IMR-90 (cell line): Measurements from ENCODE around the gene NPAS3. TPM values are rescaled to one million over a fixed set of nuclear protein-coding genes. Genes with fewer than 3 reads are reported as not detected.

ENCODE experiments used
- ATAC-seq: fragments of 200-7000 bp; cut with Tn5 transposase; 2 replicates; pipeline ENCODE4 v1.9.1; 2020; ENCODE audit warnings: low read depth, mild to moderate bottlenecking, moderate library complexity
- BruUV-seq: library from RNA; stranded (reverse); fragments of 400-500 nt; replicated peaks from 2 replicates; lab custom pipeline; 2021; lab: Mats Ljungman, UMichigan
- CTCF ChIA-PET: fragments of 300-600 bp; formaldehyde crosslinking; extraction: SDS; loops from one replicate; lab custom pipeline; 2021; ENCODE audit warnings: antibody characterized with exemption; lab: Yijun Ruan, JAX
- POLR2A ChIA-PET: fragments of 300-600 bp; sonication (Branson Sonifier 250); formaldehyde crosslinking; loops from one replicate; lab custom pipeline; 2022; ENCODE audit warnings: antibody characterized with exemption; ENCODE audit not compliant: unreplicated experiment; lab: Charles Lee
- DNase-seq: peaks from one replicate; pipeline ENCODE4 v3.0.0; 2013
- H2AFZ ChIP-seq: replicated peaks from 2 replicates; pipeline ENCODE3; 2013; ENCODE audit warnings: low read length, mild to moderate bottlenecking; ENCODE audit not compliant: poor library complexity
- H2AK5ac ChIP-seq: 2 replicates; pipeline ENCODE4 v1.6.1; 2013; ENCODE audit warnings: low read depth, low read length, inconsistent platforms
- H2AK9ac ChIP-seq: replicated peaks from 2 replicates; pipeline ENCODE3; 2013; ENCODE audit warnings: mild to moderate bottlenecking, low read depth, low read length, moderate library complexity; ENCODE audit not compliant: poor library complexity
- H2BK120ac ChIP-seq: 2 replicates; pipeline ENCODE4 v1.6.1; 2013; ENCODE audit warnings: low read depth, low read length, inconsistent platforms
- H2BK15ac ChIP-seq: 3 replicates; pipeline ENCODE4 v1.6.1; 2013; ENCODE audit warnings: low read depth, low read length, inconsistent platforms
- H2BK20ac ChIP-seq: 2 replicates; pipeline ENCODE4 v1.6.1; 2013; ENCODE audit warnings: low read depth, mild to moderate bottlenecking, inconsistent platforms, low read length, moderate library complexity
- H2BK5ac ChIP-seq: 2 replicates; pipeline ENCODE4 v1.6.1; 2013; ENCODE audit warnings: mild to moderate bottlenecking, low read depth, low read length, inconsistent platforms; ENCODE audit not compliant: poor library complexity, severe bottlenecking
- H3K14ac ChIP-seq: replicated peaks from 2 replicates; pipeline ENCODE4 v1.6.1; 2013; ENCODE audit warnings: low read depth, low read length, inconsistent platforms
- H3K18ac ChIP-seq: 2 replicates; pipeline ENCODE4 v1.6.1; 2013; ENCODE audit warnings: low read depth, low read length, control low read depth
- H3K23ac ChIP-seq: 2 replicates; pipeline ENCODE4 v1.6.1; 2013; ENCODE audit warnings: low read depth, low read length, inconsistent platforms
- H3K27ac ChIP-seq: 2 replicates; pipeline ENCODE4 v1.5.1; 2013; ENCODE audit warnings: mild to moderate bottlenecking, control low read depth, low read length; ENCODE audit not compliant: insufficient read depth
- H3K27me3 ChIP-seq: 2 replicates; pipeline ENCODE4 v1.6.1; 2013; ENCODE audit warnings: low read length; ENCODE audit not compliant: control insufficient read depth, insufficient read depth
- H3K36me3 ChIP-seq: 2 replicates; pipeline ENCODE4 v1.6.1; 2013; ENCODE audit warnings: low read length, mixed read lengths; ENCODE audit not compliant: control insufficient read depth, insufficient read depth
- H3K4ac ChIP-seq: 2 replicates; pipeline ENCODE4 v1.6.1; 2013; ENCODE audit warnings: low read depth, low read length, inconsistent platforms
- H3K4me1 ChIP-seq: 2 replicates; pipeline ENCODE4 v1.6.1; 2013; ENCODE audit warnings: low read length, mixed read lengths; ENCODE audit not compliant: control insufficient read depth, insufficient read depth
- H3K4me2 ChIP-seq: 2 replicates; pipeline ENCODE4 v1.6.1; 2013; ENCODE audit warnings: low read depth, mild to moderate bottlenecking, control low read depth, low read length, moderate library complexity
- H3K4me3 ChIP-seq: 2 replicates; pipeline ENCODE4 v1.5.1; 2013; ENCODE audit warnings: low read depth, mild to moderate bottlenecking, control low read depth, low read length, moderate library complexity; ENCODE audit not compliant: insufficient read depth
- H3K56ac ChIP-seq: 2 replicates; pipeline ENCODE4 v1.6.1; 2013; ENCODE audit warnings: low read length, inconsistent platforms; ENCODE audit not compliant: insufficient read depth; ENCODE audit errors: extremely low read depth
- H3K79me1 ChIP-seq, 2 experiments: 2 replicates each; pipeline ENCODE4 v1.6.1; 2013; ENCODE audit warnings: low read length in 2 of 2, inconsistent platforms in 1 of 2, low read depth in 1 of 2
- H3K9ac ChIP-seq: 2 replicates; pipeline ENCODE4 v1.6.1; 2013; ENCODE audit warnings: low read depth, low read length, control low read depth
- H3K9me1 ChIP-seq: 2 replicates; pipeline ENCODE4 v1.6.1; 2013; ENCODE audit warnings: low read length, inconsistent platforms; ENCODE audit not compliant: insufficient read depth
- H3K9me3 ChIP-seq: 2 replicates; pipeline ENCODE4 v1.6.1; 2013; ENCODE audit warnings: low read length; ENCODE audit not compliant: control insufficient read depth, insufficient read depth
- H4K20me1 ChIP-seq: 2 replicates; pipeline ENCODE4 v1.6.1; 2013; ENCODE audit warnings: low read length, inconsistent platforms; ENCODE audit not compliant: insufficient read depth
- H4K5ac ChIP-seq: 2 replicates; pipeline ENCODE4 v1.6.1; 2013; ENCODE audit warnings: mild to moderate bottlenecking, low read depth, low read length, control low read depth
- H4K8ac ChIP-seq, 2 experiments: 2 replicates each; pipeline ENCODE4 v1.6.1; 2013; ENCODE audit warnings: low read depth in 2 of 2, low read length in 2 of 2, control low read depth in 1 of 2, inconsistent platforms in 1 of 2
- H4K91ac ChIP-seq: 2 replicates; pipeline ENCODE4 v1.6.1; 2013; ENCODE audit warnings: low read depth, low read length, inconsistent platforms; ENCODE audit not compliant: insufficient read depth
- CHD1 ChIP-seq: IDR thresholded peaks from 2 replicates; pipeline ENCODE4 v1.6.1; 2012; ENCODE audit warnings: low read depth, low read length, improper control_type of control experiment
- CTCF ChIP-seq: conservative IDR thresholded peaks from 2 replicates; pipeline ENCODE4 v1.5.1; 2012; ENCODE audit warnings: mild to moderate bottlenecking, low read depth, low read length, improper control_type of control experiment
- FOS ChIP-seq: fragments of 150-350 bp; IDR thresholded peaks from 2 replicates; pipeline ENCODE4 v1.6.1; 2016; ENCODE audit warnings: low read depth, low read length
- RCOR1 ChIP-seq: IDR thresholded peaks from 2 replicates; pipeline ENCODE4 v1.6.1; 2012; ENCODE audit warnings: mild to moderate bottlenecking, low read length, improper control_type of control experiment; ENCODE audit not compliant: insufficient replicate concordance
- RFX5 ChIP-seq: IDR thresholded peaks from 2 replicates; pipeline ENCODE4 v1.8.0; 2012; ENCODE audit warnings: low read depth, mild to moderate bottlenecking, low read length, moderate library complexity
- USF2 ChIP-seq: fragments of 150-350 bp; IDR thresholded peaks from 2 replicates; pipeline ENCODE4 v1.6.1; 2017; ENCODE audit warnings: mild to moderate bottlenecking, antibody characterized with exemption, low read length, low read depth
- WGBS, 2 experiments: methylation state at CpG; one replicate each; pipeline versions ENCODE4 v1.1.5 to v1.1.7; 2013; ENCODE audit warnings: missing lambda C conversion rate in 2 of 2; ENCODE audit not compliant: insufficient read length in 1 of 2; ENCODE audit errors: extremely low coverage in 2 of 2; 5-methylcytosine and 5-hydroxymethylcytosine counted together
- dilution Hi-C: fragments of 300-500 bp; cut with HindIII; formaldehyde crosslinking; loops from one replicate; pipeline ENCODE4 v1.14.3; 2018; ENCODE audit warnings: low sequenced_read_pairs; ENCODE audit not compliant: unreplicated experiment
- in situ Hi-C: fragments of 300-500 bp; cut with MboI; formaldehyde crosslinking; loops from 3 replicates; pipeline ENCODE4 v1.14.3; 2019; ENCODE audit warnings: low sequenced_read_pairs, inconsistent platforms, mixed read lengths
- intact Hi-C: fragments of 100-400 bp; cut with micrococcal nuclease; formaldehyde crosslinking; loops from 2 replicates; pipeline ENCODE4 v1.10.0; 2022
- polyA plus RNA-seq, 3 experiments: library from polyadenylated mRNA; depleted of rRNA; stranded (reverse); fragments of >200 nt; gene quantifications; 2 replicates each; pipeline ENCODE4 v1.2.3, GENCODE V29; 2012; ENCODE audit warnings: low replicate concordance in 1 of 3
- total RNA-seq: library from RNA; depleted of rRNA; stranded (reverse); fragments of >200 nt; gene quantifications from 2 replicates; pipeline ENCODE4 v1.2.3, GENCODE V29; 2012

Gene NPAS3
- total and polyA plus RNA-seq, 2 of the 4 experiments (the other 2 are of a cell fraction), result not detected

GRCh38 chr14:33386781-33387180 lies 448.1 kb downstream of the NPAS3 start:
- ChIA-PET CTCF (no interaction called here), POLR2A (no interaction called here)
- TF ChIP-seq CHD1 (no peak), RCOR1 (no peak), RFX5 (no peak), USF2 (no peak), FOS (no peak), CTCF (no peak)

More at GRCh38 chr14:33386781-33387180, 448.1 kb downstream of the NPAS3 start:
- dilution Hi-C loops (no loop called here), intact Hi-C loops (no loop called here), in situ Hi-C loops (no loop called here)
- WGBS, 2 experiments, result no CpG with 5 or more reads among the region's 3 CpGs
- Histone ChIP-seq H2BK20ac (no peak overlapping the region), H4K5ac (no peak overlapping the region), H2AK9ac (no peak overlapping the region), H3K27me3 (no peaks in the 10 kb centered on the region), H4K20me1 (no peaks in the 10 kb centered on the region), H3K56ac (no peak overlapping the region), H3K9me1 (no peaks in the 10 kb centered on the region), H3K4ac (no peak overlapping the region), H3K23ac (no peak overlapping the region), H3K18ac (no peak overlapping the region), H2BK5ac (no peak overlapping the region), H3K27ac (no peak overlapping the region), H3K9me3 (no peaks in the 10 kb centered on the region), H3K14ac (no peak overlapping the region), H3K79me1 (no peaks in the 10 kb centered on the region), H2AFZ (no peak overlapping the region), H3K4me3 (no peak overlapping the region), H2BK15ac (no peak overlapping the region), H3K9ac (no peak overlapping the region), H2AK5ac (no peak overlapping the region), H3K36me3 (no peaks in the 10 kb centered on the region), H3K4me2 (no peak overlapping the region), H3K4me1 (no peaks in the 10 kb centered on the region), H4K91ac (no peak overlapping the region), H4K8ac (no peak overlapping the region), H2BK120ac (no peak overlapping the region)
- no peak for ATAC-seq
- DNase-seq, result no peak
- BruUV-seq, result no TSS peak
